Stromal cell of bone marrow (primary cell): Measurements from ENCODE around the gene TSPAN9.
A peak's percentile ranks its signal among the peaks of the same experiment; 100 is the strongest.

Source experiments
- DNase-seq: peaks from one replicate; pipeline ENCODE4 v3.0.0-alpha.2; 2012; ENCODE audit warnings: low read depth

TSPAN9 gene

GRCh38 chr12:3207175-3207574 is 130.0 kb downstream of the TSPAN9 start:
- DNase-seq, result no peak

- DNase-seq, result no peak
Observed at GRCh38 chr12:3207858-3208257, 130.7 kb downstream of the TSPAN9 start.

GRCh38 chr12:3213188-3213587 is 136.0 kb downstream of the TSPAN9 start:
- DNase-seq, result no peak

GRCh38 chr12:3213768-3214167 is 136.6 kb downstream of the TSPAN9 start:
- DNase-seq, result no peak

DNA sequence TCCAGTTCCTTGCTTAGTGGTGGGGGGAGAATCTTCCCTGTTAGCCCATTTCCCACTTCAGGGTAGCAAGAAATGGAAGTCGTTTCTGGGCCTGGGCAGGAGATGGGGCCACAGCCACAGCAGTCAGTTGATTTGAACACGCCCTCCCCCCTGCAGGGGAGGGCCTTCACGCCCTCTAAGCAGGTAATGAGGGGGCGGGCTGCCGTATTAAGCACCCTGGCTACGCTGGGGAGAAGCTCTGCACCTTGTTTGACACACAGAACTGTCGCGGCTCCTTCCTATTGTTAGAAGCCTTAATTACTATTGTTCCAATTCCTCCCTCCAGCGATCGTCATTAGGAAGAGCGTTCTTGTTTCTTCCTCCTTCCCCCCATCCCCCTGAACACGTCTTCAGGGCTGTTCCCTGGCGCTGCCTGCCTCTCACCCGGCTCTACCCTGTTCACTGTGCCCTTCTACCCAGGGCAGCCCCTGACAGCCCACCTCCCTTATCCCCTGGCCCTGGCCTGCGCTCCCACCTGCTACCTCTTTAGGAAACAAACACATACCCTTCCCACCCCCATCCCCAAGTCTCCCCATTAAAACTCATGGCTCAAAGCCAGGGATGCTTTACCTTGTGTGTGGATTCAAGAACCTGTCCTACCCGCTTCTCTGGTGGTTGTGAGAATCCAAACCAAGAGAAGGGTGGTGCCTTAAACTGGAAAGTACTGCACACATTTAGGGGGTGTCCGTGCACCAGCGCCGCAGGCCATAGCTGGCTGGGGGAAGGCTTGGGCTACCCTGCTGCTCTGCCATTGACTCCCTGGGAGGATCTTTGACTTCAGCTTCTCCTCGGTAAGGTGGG is 137.6 kb downstream of the TSPAN9 start:
- no peak for DNase-seq

DNA sequence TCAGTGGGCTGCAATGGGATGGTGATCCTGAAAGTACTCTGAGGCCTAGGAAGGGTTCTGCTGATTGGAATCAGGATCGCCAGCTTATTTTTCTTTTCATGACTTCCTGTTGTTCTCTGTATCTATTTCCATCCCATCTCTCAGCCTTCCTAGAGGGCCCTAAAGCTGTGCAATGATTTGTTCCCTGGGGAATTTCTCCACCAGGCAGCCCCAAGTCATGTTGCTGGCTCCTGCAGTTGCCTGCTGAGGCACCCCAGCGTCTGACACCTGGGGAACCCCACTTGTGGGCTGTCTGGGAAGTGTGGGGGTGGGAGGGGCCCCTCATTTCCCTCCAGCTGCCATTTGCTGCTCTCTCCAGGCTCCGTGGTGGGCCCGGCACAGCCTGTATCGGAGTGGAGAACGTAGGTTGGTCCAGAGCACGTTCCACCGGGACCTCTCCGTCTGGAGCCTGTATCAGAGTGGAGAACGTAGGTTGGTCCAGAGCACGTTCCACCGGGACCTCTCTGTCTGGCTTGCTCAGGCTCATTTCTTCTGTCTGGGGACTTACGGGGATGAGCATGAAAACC is 138.3 kb downstream of the TSPAN9 start:
- DNase-seq, result no peak

GRCh38 chr12:3216097-3216496 is 138.9 kb downstream of the TSPAN9 start:
- no peak for DNase-seq

DNA sequence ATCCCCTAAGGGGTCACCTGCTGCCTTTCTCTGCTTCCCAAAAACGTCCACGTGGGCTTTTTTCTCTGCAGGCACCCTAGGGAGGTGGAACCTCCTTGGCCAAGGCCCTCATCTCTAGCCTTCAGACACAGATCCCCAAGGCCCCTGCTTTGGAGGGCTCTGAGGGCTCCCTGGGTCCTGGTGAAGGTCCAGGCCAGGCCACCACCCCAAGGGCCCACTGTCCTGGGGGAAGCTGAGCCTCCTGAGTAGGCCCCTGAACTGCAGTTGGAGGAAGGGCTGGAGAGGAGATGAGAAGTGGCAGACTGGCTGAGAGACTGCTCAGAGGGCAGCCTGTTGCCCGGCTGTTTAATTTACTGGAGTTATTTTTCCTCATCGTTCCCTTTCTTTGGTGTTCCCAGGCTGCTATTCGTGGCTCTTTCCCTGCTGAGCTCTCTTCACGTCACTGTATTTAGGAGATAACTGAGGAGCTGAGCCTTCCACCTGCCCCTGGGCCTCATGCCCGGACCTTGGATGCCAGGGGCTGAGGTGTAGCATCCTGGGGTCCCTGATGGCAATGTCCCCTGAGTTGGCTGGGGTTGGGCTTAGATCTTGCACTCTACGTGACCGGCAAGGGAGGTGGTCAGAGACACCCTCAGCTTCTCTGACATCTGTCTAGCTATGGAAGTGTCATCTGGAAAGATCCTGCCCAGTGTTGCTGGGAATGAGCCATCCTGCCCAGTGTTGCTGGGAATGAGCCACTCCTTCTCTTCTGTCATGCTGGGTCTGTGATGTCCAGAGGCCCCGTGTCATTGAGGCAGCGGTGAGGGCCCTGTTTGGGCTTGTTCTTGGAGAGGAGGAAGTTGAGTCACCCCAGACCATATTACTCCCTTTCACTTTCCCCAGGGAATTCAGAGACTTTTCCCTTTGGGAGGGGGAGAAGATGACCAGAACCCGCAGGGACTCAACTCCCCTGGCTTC is 139.8 kb downstream of the TSPAN9 start:
- peak; percentile 46 for DNase-seq

DNA sequence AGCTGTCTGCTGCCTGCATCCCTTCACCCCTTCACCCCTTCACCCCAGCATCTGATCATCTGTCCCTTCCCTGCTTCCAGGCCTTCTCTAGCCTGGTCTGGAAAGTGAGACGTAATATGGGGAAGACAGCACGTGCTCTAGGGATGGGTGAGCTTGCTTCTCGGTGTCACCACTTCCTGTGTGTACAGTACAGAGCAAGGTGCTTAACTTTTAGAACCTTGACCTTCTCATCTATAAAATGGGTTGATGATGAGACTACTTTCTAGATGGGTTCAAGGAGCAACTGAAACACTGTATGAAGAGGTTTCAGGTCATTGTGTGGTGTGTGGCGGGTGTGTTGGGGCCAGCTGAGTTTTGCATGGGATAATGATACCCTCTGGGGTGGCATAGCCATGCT is 140.5 kb downstream of the TSPAN9 start:
- DNase-seq, result no peak

DNA sequence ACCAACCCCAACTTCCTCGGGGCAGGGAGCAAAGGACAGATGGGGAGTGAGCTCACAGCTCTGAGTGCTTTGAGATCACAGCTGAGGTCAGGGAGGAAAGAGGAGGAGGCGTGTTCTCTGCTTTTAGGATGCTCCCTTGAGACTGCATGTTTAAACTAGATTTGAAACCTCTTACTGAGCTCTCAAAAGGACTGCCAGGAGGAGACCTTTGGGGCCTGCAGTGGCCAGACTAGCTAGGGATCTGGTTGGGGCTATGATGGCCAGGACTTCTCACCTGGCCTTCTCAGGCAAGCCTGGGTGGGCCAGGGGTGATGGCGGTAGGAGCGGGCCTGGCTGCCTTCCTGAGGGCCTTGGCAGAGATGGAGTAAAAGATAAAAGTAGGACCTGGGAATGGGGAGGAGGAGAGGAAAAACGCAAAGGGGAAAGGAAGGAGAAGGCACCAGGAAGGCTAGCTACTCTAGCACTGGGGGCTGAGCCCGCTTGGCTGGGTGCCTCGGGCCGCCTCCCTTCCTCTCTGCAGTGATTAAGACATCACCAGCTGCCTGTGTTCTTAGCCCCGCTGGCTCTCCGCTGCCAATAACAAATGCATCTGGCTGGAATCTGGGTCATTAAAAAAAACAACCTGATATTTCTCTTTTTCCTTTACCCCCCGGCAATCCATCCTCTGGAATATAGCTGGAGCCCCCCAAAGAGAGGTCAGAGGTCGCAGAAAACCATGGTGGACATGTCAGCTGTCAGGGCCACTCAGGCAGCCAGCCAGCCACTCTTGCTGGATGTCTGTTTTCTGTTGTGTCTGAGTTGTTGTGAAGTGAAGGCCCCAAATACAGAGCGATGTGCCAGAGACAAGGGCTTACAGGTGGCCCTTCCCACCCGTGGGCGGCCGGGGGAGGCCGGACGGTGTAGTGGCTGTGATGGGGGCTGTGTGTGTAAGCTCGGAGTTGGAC is 141.3 kb downstream of the TSPAN9 start:
- DNase-seq, result peak; percentile 51

GRCh38 chr12:3219233-3219632 is 142.1 kb downstream of the TSPAN9 start:
- DNase-seq, result no peak

GRCh38 chr12:3220382-3221321 is 143.5 kb downstream of the TSPAN9 start:
- no peak for DNase-seq

GRCh38 chr12:3222306-3222705 is 145.1 kb downstream of the TSPAN9 start:
- DNase-seq, result no peak

DNA sequence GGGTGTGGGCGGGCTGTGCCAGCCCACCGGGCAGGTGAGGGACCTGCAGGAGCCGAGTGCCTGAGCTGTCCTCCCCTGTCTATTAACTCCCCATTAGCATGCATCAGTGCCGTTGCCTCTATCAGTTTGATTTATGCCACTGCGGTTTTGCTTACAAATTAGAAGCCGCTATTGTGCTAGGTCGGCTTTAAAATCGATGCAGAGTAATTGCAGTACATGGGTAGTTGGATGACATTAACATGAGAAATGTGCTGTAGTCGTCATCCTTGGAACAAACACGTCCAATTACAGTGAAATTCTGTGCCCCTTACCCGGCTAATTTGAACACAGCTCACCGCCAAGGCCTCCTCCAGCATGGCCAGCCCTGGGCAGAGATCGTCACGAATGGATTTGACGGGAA is 145.8 kb downstream of the TSPAN9 start:
- DNase-seq, result no peak

GRCh38 chr12:3223601-3224529 is 146.7 kb downstream of the TSPAN9 start:
- no peak for DNase-seq

DNA sequence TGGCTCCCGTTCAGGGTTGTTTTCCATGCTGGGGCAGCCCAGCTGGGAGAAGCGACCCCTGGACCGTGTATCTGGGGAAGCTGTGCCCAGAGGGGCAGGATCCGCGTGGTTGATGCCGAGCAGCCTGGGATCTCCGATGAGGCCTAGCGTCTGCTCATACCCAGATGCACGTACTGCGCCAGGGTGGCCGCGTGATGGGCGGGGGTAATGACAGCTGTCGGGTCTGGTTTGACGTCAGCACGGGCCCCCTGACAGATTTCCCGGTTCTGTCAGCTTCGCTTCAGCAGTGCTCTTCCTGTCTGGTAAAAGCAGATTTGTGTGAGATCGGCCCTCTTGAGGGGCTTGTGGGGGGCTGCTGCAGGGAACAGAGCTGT is 147.3 kb downstream of the TSPAN9 start:
- no peak for DNase-seq

- no peak for DNase-seq
Observed at GRCh38 chr12:3225154-3225795, 148.1 kb downstream of the TSPAN9 start.

DNA sequence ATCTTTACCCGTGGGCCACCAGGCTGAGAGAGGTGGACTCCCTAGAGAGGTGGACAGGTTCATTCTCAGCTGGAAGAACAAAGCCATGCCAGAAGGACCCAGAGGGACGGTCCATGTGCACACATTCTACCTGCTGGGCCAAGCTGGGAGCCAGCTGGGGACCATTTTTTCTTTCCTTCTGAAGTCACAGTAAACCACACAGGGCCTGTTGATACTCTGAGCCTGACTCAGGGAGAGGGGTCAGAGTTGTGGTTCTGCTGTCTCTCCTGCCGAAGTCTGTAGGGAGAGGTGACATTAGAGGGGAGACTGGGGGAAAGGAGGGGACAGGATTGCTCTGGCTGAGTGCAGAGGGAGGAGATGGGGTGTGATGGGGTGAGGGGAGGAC is 148.6 kb downstream of the TSPAN9 start:
- no peak for DNase-seq

- DNase-seq, result no peak
Observed at GRCh38 chr12:3226264-3226663, 149.1 kb downstream of the TSPAN9 start.
